Activated T-helper 17 cell treated with anti-CD3 and anti-CD28 coated beads, Interleukin-2, amount 50 U/mL, for 72 hours (primary cell): Measurements from ENCODE around the gene TMEM151A. TPM values are rescaled to one million over a fixed set of nuclear protein-coding genes. Genes with fewer than 3 reads are reported as not detected.

ENCODE experiments used
- ATAC-seq: fragments of 150-1000 bp; cut with Tn5 transposase; replicated peaks from 2 replicates; pipeline ENCODE4 v1.10.0; 2021; ENCODE audit warnings: mild to moderate bottlenecking, moderate library complexity
- H3K27ac Mint-ChIP-seq: one replicate; pipeline ENCODE4 v1.8.0; 2022; ENCODE audit warnings: mixed read lengths
- H3K27me3 Mint-ChIP-seq: one replicate; pipeline ENCODE4 v1.8.0; 2022; ENCODE audit warnings: mixed read lengths
- H3K36me3 Mint-ChIP-seq: one replicate; pipeline ENCODE4 v1.8.0; 2022; ENCODE audit warnings: low read depth, mild to moderate bottlenecking, mixed read lengths
- H3K4me1 Mint-ChIP-seq: one replicate; pipeline ENCODE4 v1.8.0; 2022; ENCODE audit warnings: mixed read lengths
- H3K4me3 Mint-ChIP-seq: one replicate; pipeline ENCODE4 v1.8.0; 2022; ENCODE audit warnings: mild to moderate bottlenecking, mixed read lengths
- H3K9me3 Mint-ChIP-seq: one replicate; pipeline ENCODE4 v1.8.0; 2022; ENCODE audit warnings: mixed read lengths
- total RNA-seq, 2 donors: library from RNA; stranded (reverse); gene quantifications; one replicate each; pipeline ENCODE4 v1.2.3, GENCODE V29; 2022

Gene TMEM151A
- total RNA-seq, 2 donors from 2014 or later: not detected

GRCh38 chr11:66263231-66263630 lies 28.5 kb upstream of the TMEM151A start:
- Mint-ChIP-seq H3K27me3 (no peaks in the 10 kb centered on the region), H3K4me1 (peaks cover 14% of the 10 kb centered on the region), H3K36me3 (peaks cover 79% of the 10 kb centered on the region), H3K9me3 (no peaks in the 10 kb centered on the region), H3K27ac (no peak overlapping the region), H3K4me3 (no peak overlapping the region)
- ATAC-seq: no peak

GRCh38 chr11:66263785-66264184 lies 27.9 kb upstream of the TMEM151A start:
- ATAC-seq: no peak
- H3K9me3 Mint-ChIP-seq: no peaks in the 10 kb centered on the region
- H3K4me1 Mint-ChIP-seq: peaks cover 14% of the 10 kb centered on the region
- peaks cover 79% of the 10 kb centered on the region for H3K36me3 Mint-ChIP-seq
- H3K27me3 Mint-ChIP-seq: no peaks in the 10 kb centered on the region
- no peak overlapping the region for H3K4me3 Mint-ChIP-seq
- H3K27ac Mint-ChIP-seq: no peak overlapping the region

- Mint-ChIP-seq H3K27ac (no peak overlapping the region), H3K4me3 (no peak overlapping the region), H3K9me3 (no peaks in the 10 kb centered on the region), H3K36me3 (peaks cover 79% of the 10 kb centered on the region), H3K4me1 (peaks cover 12% of the 10 kb centered on the region), H3K27me3 (no peaks in the 10 kb centered on the region)
- no peak for ATAC-seq
These were observed 27.3 kb upstream of the TMEM151A start for GRCh38 chr11:66264383-66264782.

- Mint-ChIP-seq H3K27me3 (no peaks in the 10 kb centered on the region), H3K36me3 (peaks cover 79% of the 10 kb centered on the region), H3K4me1 (peaks cover 11% of the 10 kb centered on the region), H3K4me3 (no peak overlapping the region), H3K9me3 (no peaks in the 10 kb centered on the region), H3K27ac (no peak overlapping the region)
- no peak for ATAC-seq
These were observed 26.8 kb upstream of the TMEM151A start for GRCh38 chr11:66264914-66265313.

- H3K27me3 Mint-ChIP-seq: no peaks in the 10 kb centered on the region
- H3K27ac Mint-ChIP-seq: no peak overlapping the region
- H3K36me3 Mint-ChIP-seq: peaks cover 79% of the 10 kb centered on the region
- no peak for ATAC-seq
- H3K9me3 Mint-ChIP-seq: no peaks in the 10 kb centered on the region
- H3K4me3 Mint-ChIP-seq: no peak overlapping the region
- H3K4me1 Mint-ChIP-seq: peaks cover 13% of the 10 kb centered on the region
These were observed 25.9 kb upstream of the TMEM151A start for GRCh38 chr11:66265531-66266377.

GRCh38 chr11:66266378-66267038 lies 25.2 kb upstream of the TMEM151A start:
- Mint-ChIP-seq H3K4me1 (peaks cover 16% of the 10 kb centered on the region), H3K36me3 (peaks cover 77% of the 10 kb centered on the region), H3K9me3 (no peaks in the 10 kb centered on the region), H3K27ac (peak overlapping the region; percentile 100), H3K4me3 (peak overlapping the region; percentile 99), H3K27me3 (no peaks in the 10 kb centered on the region)
- ATAC-seq: no peak

GRCh38 chr11:66267039-66267378 lies 24.7 kb upstream of the TMEM151A start:
- peak overlapping the region; percentile 99 for H3K4me3 Mint-ChIP-seq
- H3K27ac Mint-ChIP-seq: peak overlapping the region; percentile 100
- H3K9me3 Mint-ChIP-seq: no peaks in the 10 kb centered on the region
- H3K4me1 Mint-ChIP-seq: peaks cover 16% of the 10 kb centered on the region
- no peak for ATAC-seq
- no peaks in the 10 kb centered on the region for H3K27me3 Mint-ChIP-seq
- H3K36me3 Mint-ChIP-seq: peaks cover 77% of the 10 kb centered on the region

- Mint-ChIP-seq H3K27ac (peak overlapping the region; percentile 100), H3K9me3 (no peaks in the 10 kb centered on the region), H3K36me3 (peaks cover 77% of the 10 kb centered on the region), H3K27me3 (no peaks in the 10 kb centered on the region), H3K4me3 (peak overlapping the region; percentile 99), H3K4me1 (peaks cover 16% of the 10 kb centered on the region)
- ATAC-seq: peak; percentile 70
These were observed 24.1 kb upstream of the TMEM151A start for GRCh38 chr11:66267379-66268243.

- Mint-ChIP-seq H3K9me3 (no peaks in the 10 kb centered on the region), H3K4me3 (peak within 1 kb of the TSS; percentile 99), H3K27ac (peak within 1 kb of the TSS; percentile 100), H3K36me3 (peaks cover 77% of the 10 kb centered on the region), H3K4me1 (peaks cover 18% of the 10 kb centered on the region), H3K27me3 (no peaks in the 10 kb centered on the region)
- peak; percentile 90 for ATAC-seq
These were observed 23.3 kb upstream of the TMEM151A start, which contains the start of gene RAB1B for GRCh38 chr11:66268244-66268951. Gene RAB1B, plus strand, starts transcription at chr11:66268639. Its CDS starts 41 bp downstream, at chr11:66268680.

GRCh38 chr11:66268952-66269905 lies 22.5 kb upstream of the TMEM151A start:
- no peaks in the 10 kb centered on the region for H3K27me3 Mint-ChIP-seq
- peak overlapping the region; percentile 99 for H3K4me3 Mint-ChIP-seq
- peak overlapping the region; percentile 100 for H3K27ac Mint-ChIP-seq
- peaks cover 77% of the 10 kb centered on the region for H3K36me3 Mint-ChIP-seq
- H3K4me1 Mint-ChIP-seq: peaks cover 20% of the 10 kb centered on the region
- H3K9me3 Mint-ChIP-seq: no peaks in the 10 kb centered on the region
- no peak for ATAC-seq

- Mint-ChIP-seq H3K27ac (no peak overlapping the region), H3K4me1 (peaks cover 20% of the 10 kb centered on the region), H3K4me3 (no peak overlapping the region), H3K27me3 (no peaks in the 10 kb centered on the region), H3K9me3 (no peaks in the 10 kb centered on the region), H3K36me3 (peaks cover 93% of the 10 kb centered on the region)
- ATAC-seq: no peak
These were observed 19.9 kb upstream of the TMEM151A start for GRCh38 chr11:66271816-66272215.

- H3K36me3 Mint-ChIP-seq: peaks cover 89% of the 10 kb centered on the region
- no peak overlapping the region for H3K27ac Mint-ChIP-seq
- peaks cover 15% of the 10 kb centered on the region for H3K4me1 Mint-ChIP-seq
- H3K9me3 Mint-ChIP-seq: no peaks in the 10 kb centered on the region
- H3K27me3 Mint-ChIP-seq: no peaks in the 10 kb centered on the region
- H3K4me3 Mint-ChIP-seq: no peak overlapping the region
- no peak for ATAC-seq
These were observed 19.1 kb upstream of the TMEM151A start for GRCh38 chr11:66272596-66272995.

GRCh38 chr11:66274219-66274618 lies 17.5 kb upstream of the TMEM151A start:
- H3K9me3 Mint-ChIP-seq: no peaks in the 10 kb centered on the region
- no peaks in the 10 kb centered on the region for H3K27me3 Mint-ChIP-seq
- H3K27ac Mint-ChIP-seq: no peak overlapping the region
- peaks cover 76% of the 10 kb centered on the region for H3K36me3 Mint-ChIP-seq
- H3K4me1 Mint-ChIP-seq: peaks cover 13% of the 10 kb centered on the region
- ATAC-seq: no peak
- no peak overlapping the region for H3K4me3 Mint-ChIP-seq
